A673 (cell line): Measurements from ENCODE around the gene TUT1.

ENCODE experiments used
- EZH2 ChIP-seq: fragments of 200-600 bp; sonication (generic); IDR thresholded peaks from 2 replicates; pipeline ENCODE4 v1.6.1; 2017; ENCODE audit warnings: borderline replicate concordance, low read depth, mild to moderate bottlenecking, mixed read lengths, antibody characterized with exemption, low read length; ENCODE audit not compliant: poor library complexity, severe bottlenecking
- TF ChIP-seq, protein P1 (sequence below): fragments of 300-800, 200-600 bp; sonication (generic); conservative IDR thresholded peaks from 2 replicates; pipeline ENCODE4 v1.5.1; 2017; ENCODE audit warnings: low read depth, mild to moderate bottlenecking, antibody characterized with exemption, low read length, moderate library complexity, mixed read lengths

DNA sequence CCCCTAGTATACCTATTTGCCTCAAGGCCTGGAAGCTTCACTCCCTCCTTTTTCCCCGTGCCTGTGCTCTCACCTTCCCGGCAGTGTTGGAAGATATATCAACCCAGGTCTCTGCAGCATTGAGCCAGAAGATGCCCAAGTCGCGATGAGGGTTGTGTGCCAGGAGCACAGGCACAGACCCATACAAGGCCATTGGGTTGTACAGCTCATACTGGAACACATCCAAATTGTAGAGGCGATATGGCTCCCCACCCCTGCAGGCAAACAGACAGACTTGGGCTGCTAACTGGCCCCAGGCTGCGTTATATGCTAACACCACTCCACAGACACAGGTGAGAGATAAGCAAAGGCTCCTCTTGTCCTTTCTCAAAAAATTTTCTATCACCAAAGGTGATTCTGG lies 41.2 kb upstream of the TUT1 start:
- TF ChIP-seq, protein P1, sequence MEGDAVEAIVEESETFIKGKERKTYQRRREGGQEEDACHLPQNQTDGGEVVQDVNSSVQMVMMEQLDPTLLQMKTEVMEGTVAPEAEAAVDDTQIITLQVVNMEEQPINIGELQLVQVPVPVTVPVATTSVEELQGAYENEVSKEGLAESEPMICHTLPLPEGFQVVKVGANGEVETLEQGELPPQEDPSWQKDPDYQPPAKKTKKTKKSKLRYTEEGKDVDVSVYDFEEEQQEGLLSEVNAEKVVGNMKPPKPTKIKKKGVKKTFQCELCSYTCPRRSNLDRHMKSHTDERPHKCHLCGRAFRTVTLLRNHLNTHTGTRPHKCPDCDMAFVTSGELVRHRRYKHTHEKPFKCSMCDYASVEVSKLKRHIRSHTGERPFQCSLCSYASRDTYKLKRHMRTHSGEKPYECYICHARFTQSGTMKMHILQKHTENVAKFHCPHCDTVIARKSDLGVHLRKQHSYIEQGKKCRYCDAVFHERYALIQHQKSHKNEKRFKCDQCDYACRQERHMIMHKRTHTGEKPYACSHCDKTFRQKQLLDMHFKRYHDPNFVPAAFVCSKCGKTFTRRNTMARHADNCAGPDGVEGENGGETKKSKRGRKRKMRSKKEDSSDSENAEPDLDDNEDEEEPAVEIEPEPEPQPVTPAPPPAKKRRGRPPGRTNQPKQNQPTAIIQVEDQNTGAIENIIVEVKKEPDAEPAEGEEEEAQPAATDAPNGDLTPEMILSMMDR: no peak
- TF ChIP-seq EZH2: no peak
